HG03060 (cell line): ENCODE measurements around the gene COL9A3.

Experiments
- ATAC-seq: cut with Tn5 transposase; IDR thresholded peaks from one replicate; pipeline ENCODE4 v1.9.1; 2021; ENCODE audit warnings: low read depth, moderate number of reproducible peaks; ENCODE audit not compliant: unreplicated experiment

The COL9A3 gene

DNA sequence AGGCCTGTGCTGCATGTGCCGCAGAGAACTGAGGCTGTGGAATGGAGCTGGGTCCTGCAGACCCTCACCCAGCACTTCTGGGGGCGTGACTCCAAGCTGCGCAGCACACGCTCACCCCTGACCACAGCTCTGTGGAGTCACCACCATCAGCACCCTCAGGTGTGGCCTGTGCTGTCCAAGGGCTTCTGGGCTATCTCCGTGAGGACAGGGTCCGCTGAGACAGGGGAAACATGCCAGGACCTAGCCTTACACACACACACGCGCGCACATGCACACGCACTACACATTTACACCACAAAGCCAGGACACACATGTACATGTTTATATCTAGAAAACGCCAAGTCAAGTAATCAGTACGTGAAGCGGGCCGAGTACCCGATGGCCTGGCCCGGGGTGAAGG, 71.6 kb downstream of the COL9A3 start:
- ATAC-seq, result no peak

- no peak for ATAC-seq
Observed at GRCh38 chr20:62888910-62889309, 72.1 kb downstream of the COL9A3 start.

DNA sequence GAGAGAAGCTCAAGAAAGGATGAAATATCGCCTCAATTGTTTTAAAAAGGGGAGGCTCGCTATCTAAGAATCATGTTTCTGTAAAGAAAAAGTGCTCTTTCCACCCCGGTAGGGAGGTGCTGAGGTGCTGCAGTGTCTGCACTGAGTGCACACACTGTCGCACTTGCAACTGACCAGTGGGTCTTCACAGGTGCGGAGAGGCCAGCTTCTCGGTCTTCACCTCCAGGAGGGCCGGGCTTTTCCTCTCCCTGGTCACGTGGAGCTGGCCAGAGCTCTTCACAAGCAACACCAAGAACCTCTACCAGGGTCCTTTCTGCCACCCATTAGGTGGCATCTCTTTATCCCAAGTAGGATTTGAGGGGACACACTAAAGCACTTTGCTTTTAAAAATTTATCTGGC, 72.6 kb downstream of the COL9A3 start:
- ATAC-seq, result no peak

DNA sequence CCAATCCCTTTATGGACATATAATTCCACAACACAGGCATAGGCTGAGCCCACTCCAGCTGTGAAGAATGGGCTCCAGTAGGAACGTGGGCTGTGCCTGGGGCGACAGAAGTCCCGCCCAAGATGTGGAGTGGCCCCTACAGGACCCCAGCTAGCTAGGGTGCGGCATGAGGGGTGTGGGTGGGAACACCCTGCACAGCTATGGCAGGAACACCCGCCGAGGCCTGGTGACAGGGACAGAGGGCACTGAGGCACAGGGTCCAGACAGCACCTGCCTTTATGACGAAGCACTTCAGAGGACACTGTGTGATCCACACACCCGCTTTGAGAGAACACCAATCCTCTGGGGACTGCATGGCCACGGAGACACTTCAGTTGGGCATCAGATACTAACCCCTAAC, 73.0 kb downstream of the COL9A3 start:
- no peak for ATAC-seq

DNA sequence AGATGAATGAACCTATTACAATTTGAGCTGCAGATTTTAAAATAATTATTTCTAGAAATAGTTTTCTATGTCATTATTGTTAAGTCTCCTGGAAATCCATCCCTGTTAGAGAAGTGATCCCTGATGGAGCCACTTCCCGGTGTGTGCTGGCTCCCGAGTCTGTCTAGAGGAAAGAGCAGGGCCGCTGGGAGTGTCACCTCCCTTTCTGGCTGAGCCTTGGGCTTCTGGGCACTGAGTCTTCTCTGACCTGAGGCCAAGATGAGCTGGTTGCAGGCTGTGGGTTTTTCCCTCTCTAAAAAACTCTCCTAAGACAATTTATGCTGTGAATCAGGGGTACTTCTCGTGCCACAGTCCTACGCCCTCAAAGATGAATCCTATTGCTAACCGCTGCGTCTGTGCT, 73.6 kb downstream of the COL9A3 start:
- no peak for ATAC-seq
